ENCODE measurements around the gene SLC4A1AP.

DNA sequence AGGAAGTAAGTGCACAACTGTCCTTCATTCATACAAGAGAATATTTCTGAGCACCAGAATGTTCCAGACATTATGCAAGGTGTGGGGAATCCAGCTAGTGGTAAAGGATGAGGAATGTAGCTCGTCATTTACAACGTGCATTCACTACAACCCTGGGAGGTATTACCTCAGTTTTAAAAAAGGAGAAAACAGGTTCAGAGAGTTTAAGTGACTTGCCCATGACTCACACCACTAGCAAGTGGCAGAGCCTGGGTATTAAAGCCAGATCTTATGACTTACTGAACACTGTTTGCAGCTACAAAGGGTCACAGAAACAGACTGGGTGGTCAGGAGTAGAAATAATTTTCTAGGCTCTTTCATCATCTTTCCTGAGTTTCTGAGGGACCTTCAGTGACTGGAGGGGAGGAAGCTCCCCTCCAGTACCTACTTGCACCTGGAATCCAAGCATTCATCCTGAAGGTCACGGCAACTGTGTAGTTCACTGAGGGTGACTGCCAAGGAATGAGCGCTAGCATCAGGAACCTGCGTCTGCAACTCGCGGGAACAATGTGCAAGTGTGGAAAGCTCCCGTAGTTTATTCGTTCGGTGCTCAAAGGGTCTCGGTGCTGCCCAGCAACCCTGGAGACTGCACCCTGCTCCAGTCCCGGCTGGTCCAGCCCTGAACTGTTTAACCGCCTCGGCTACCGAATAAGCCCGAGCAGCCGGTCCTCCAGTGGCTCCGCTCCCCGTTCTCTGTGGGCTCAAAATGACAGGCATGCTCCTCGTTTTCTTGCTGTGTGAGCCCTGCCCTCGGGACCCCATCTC is 35.5 kb upstream of the SLC4A1AP start:
- TF ChIP-seq, protein P1, sequence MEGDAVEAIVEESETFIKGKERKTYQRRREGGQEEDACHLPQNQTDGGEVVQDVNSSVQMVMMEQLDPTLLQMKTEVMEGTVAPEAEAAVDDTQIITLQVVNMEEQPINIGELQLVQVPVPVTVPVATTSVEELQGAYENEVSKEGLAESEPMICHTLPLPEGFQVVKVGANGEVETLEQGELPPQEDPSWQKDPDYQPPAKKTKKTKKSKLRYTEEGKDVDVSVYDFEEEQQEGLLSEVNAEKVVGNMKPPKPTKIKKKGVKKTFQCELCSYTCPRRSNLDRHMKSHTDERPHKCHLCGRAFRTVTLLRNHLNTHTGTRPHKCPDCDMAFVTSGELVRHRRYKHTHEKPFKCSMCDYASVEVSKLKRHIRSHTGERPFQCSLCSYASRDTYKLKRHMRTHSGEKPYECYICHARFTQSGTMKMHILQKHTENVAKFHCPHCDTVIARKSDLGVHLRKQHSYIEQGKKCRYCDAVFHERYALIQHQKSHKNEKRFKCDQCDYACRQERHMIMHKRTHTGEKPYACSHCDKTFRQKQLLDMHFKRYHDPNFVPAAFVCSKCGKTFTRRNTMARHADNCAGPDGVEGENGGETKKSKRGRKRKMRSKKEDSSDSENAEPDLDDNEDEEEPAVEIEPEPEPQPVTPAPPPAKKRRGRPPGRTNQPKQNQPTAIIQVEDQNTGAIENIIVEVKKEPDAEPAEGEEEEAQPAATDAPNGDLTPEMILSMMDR (IDR thresholded peaks at IDR 0.05), result no peak
- TF ChIP-seq, protein P2, sequence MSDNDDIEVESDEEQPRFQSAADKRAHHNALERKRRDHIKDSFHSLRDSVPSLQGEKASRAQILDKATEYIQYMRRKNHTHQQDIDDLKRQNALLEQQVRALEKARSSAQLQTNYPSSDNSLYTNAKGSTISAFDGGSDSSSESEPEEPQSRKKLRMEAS (IDR thresholded peaks at IDR 0.05; ENCODE audit: low read depth), result no peak; the same call in 1 of the 2 replicates
- TF ChIP-seq YY1 (IDR thresholded peaks at IDR 0.05; ENCODE audit: low read depth) (no peak), RFX5 (IDR thresholded peaks at IDR 0.05; ENCODE audit: low read length) (no peak), POLR2AphosphoS5 (IDR thresholded peaks at IDR 0.05; ENCODE audit: low read depth, low read length) (peak; percentile 79; the same call in 1 of the 2 replicates), TCF12 (IDR thresholded peaks at IDR 0.05) (peak; percentile 76), EZH2phosphoT487 (IDR thresholded peaks at IDR 0.05; ENCODE audit: borderline replicate concordance, low read depth) (no peak), TAF1 (IDR thresholded peaks at IDR 0.05; ENCODE audit: borderline replicate concordance, low read depth, low read length) (no peak; the same call in 1 of the 2 replicates)
- TF ChIP-seq, protein P3, sequence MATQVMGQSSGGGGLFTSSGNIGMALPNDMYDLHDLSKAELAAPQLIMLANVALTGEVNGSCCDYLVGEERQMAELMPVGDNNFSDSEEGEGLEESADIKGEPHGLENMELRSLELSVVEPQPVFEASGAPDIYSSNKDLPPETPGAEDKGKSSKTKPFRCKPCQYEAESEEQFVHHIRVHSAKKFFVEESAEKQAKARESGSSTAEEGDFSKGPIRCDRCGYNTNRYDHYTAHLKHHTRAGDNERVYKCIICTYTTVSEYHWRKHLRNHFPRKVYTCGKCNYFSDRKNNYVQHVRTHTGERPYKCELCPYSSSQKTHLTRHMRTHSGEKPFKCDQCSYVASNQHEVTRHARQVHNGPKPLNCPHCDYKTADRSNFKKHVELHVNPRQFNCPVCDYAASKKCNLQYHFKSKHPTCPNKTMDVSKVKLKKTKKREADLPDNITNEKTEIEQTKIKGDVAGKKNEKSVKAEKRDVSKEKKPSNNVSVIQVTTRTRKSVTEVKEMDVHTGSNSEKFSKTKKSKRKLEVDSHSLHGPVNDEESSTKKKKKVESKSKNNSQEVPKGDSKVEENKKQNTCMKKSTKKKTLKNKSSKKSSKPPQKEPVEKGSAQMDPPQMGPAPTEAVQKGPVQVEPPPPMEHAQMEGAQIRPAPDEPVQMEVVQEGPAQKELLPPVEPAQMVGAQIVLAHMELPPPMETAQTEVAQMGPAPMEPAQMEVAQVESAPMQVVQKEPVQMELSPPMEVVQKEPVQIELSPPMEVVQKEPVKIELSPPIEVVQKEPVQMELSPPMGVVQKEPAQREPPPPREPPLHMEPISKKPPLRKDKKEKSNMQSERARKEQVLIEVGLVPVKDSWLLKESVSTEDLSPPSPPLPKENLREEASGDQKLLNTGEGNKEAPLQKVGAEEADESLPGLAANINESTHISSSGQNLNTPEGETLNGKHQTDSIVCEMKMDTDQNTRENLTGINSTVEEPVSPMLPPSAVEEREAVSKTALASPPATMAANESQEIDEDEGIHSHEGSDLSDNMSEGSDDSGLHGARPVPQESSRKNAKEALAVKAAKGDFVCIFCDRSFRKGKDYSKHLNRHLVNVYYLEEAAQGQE (IDR thresholded peaks at IDR 0.05; ENCODE audit: low read depth, low read length), result 0 out of 2 replicates have a peak, but pooled peaks have one; percentile 24

Measured in SK-N-SH (cell line).